ENCODE results near the gene DNAH9.

Gene DNAH9

GRCh38 chr17:11898526-11899235 is 300.4 kb downstream of the DNAH9 start:
- DNase-seq (ENCODE audit: insufficient read length) (no peak), FAIRE-seq (no peak)
- TF ChIP-seq POLR2AphosphoS5 (IDR thresholded peaks at IDR 0.05; ENCODE audit: low read depth, low read length) (no peak), TAF1 (IDR thresholded peaks at IDR 0.05; ENCODE audit: borderline replicate concordance, low read depth, low read length) (no peak)

DNA sequence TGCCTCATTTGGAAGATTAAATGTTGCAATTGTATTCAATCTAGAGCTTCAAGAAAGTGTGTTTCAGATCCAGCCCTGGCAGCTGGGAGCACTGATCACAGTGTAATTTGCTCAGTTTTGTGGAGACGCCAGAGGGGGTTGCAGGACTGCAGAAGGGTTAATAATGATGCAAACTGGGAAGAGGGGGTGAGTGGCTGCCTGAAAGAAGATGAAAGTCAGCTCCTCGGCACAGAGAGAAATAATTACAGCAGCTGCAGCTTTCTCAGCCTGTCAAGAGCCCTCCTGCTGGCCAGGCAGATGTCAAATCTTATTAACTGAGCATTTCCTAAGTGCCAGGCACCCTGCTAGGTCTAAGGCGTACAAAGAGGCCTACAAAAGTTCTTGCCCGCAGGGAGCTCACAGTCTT is 301.3 kb downstream of the DNAH9 start:
- DNase-seq (ENCODE audit: insufficient read length): no peak
- TF ChIP-seq TAF1 (IDR thresholded peaks at IDR 0.05; ENCODE audit: borderline replicate concordance, low read depth, low read length): no peak
- no peak for TF ChIP-seq POLR2A (IDR thresholded peaks at IDR 0.05; ENCODE audit: low read depth, low read length)
- no peak for TF ChIP-seq POLR2AphosphoS5 (IDR thresholded peaks at IDR 0.05; ENCODE audit: low read depth, low read length)

DNA sequence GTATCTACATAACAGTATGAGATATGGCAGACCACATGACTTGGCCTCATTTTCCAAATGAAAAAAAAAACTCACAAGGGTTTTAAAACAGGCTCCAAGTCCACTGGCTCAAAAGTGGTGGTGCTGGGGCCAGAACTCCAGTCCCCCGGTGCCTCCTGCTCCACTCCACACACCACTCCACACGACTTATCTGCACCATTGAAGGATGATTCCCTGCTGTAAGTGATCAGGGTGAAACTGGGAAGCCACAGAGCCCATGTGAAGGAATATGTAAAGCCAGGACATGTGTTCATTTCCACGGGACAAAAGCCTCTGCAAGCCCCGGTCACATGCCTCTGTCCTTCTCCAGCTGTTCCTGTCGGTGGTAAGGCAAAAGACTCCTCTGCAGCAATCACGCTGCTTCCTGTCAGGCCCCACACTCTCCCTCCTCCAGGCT is 301.8 kb downstream of the DNAH9 start:
- DNase-seq (ENCODE audit: insufficient read length): no peak
- no peak for FAIRE-seq
- TF ChIP-seq POLR2A (IDR thresholded peaks at IDR 0.05; ENCODE audit: low read depth, low read length): no peak
- no peak for TF ChIP-seq TAF1 (IDR thresholded peaks at IDR 0.05; ENCODE audit: borderline replicate concordance, low read depth, low read length)
- no peak for TF ChIP-seq POLR2AphosphoS5 (IDR thresholded peaks at IDR 0.05; ENCODE audit: low read depth, low read length)

More for the DNA sequence above, 301.3 kb downstream of the DNAH9 start:
- FAIRE-seq: no peak

DNA sequence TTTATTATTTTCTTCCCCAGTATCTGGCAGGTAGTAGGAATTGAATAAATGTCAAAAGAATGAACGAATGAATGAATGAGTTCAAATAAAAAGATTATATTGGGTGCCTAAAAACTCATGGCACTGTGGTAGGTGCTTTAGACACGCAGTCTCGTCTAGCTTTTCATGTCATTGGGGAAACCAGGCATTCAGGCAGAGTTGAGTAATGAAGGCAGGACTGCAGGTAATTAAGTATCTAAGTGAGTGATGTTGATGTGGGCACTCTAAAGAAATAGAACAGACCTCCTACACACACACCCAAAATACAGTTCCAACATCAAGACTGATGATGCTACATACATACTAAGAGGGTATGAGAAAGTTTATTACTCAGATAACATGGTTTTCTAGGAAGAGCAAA is 302.4 kb downstream of the DNAH9 start:
- DNase-seq (ENCODE audit: insufficient read length): no peak
- no peak for TF ChIP-seq POLR2A (IDR thresholded peaks at IDR 0.05; ENCODE audit: low read depth, low read length)
- no peak for TF ChIP-seq POLR2AphosphoS5 (IDR thresholded peaks at IDR 0.05; ENCODE audit: low read depth, low read length)
- no peak for TF ChIP-seq TAF1 (IDR thresholded peaks at IDR 0.05; ENCODE audit: borderline replicate concordance, low read depth, low read length)
- no peak for FAIRE-seq

DNA sequence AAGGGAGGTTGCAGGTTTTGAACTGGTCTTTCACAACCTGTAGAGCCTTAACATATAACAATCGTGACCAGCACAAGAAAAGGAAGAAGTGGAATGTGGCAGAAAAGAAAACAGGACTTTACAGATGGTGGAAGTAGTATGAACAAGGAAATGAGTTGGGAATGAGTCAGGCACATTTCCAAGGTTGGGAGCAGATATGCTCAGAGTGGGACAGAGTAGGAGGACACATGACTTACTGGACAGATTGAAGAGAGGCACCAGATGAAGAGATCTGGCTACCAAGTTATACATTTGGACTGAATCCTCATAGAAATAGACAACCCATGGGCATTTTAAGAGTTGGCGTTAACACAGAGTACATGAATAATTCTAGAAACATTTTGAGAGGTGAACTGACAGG is 303.7 kb downstream of the DNAH9 start:
- TF ChIP-seq TAF1 (IDR thresholded peaks at IDR 0.05; ENCODE audit: borderline replicate concordance, low read depth, low read length) (no peak), POLR2AphosphoS5 (IDR thresholded peaks at IDR 0.05; ENCODE audit: low read depth, low read length) (no peak), POLR2A (IDR thresholded peaks at IDR 0.05; ENCODE audit: low read depth, low read length) (no peak)
- FAIRE-seq: no peak
- DNase-seq (ENCODE audit: insufficient read length): no peak

GRCh38 chr17:11908711-11909146 is 310.5 kb downstream of the DNAH9 start:
- TF ChIP-seq POLR2A (IDR thresholded peaks at IDR 0.05; ENCODE audit: low read depth, low read length): no peak
- no peak for TF ChIP-seq POLR2AphosphoS5 (IDR thresholded peaks at IDR 0.05; ENCODE audit: low read depth, low read length)
- no peak for TF ChIP-seq TAF1 (IDR thresholded peaks at IDR 0.05; ENCODE audit: borderline replicate concordance, low read depth, low read length)
- FAIRE-seq: no peak
- DNase-seq (ENCODE audit: insufficient read length): no peak

- FAIRE-seq: no peak
Observed at GRCh38 chr17:11909348-11909747, 311.1 kb downstream of the DNAH9 start.

GRCh38 chr17:11916091-11916490 is 317.8 kb downstream of the DNAH9 start:
- FAIRE-seq: no peak

More at GRCh38 chr17:11909348-11909747, 311.1 kb downstream of the DNAH9 start:
- TF ChIP-seq POLR2A (IDR thresholded peaks at IDR 0.05; ENCODE audit: low read depth, low read length): no peak
- TF ChIP-seq POLR2AphosphoS5 (IDR thresholded peaks at IDR 0.05; ENCODE audit: low read depth, low read length): no peak
- TF ChIP-seq TAF1 (IDR thresholded peaks at IDR 0.05; ENCODE audit: borderline replicate concordance, low read depth, low read length): no peak
- no peak for DNase-seq (ENCODE audit: insufficient read length)

GRCh38 chr17:11917415-11917814 is 319.1 kb downstream of the DNAH9 start:
- TF ChIP-seq TAF1 (IDR thresholded peaks at IDR 0.05; ENCODE audit: borderline replicate concordance, low read depth, low read length) (no peak), POLR2A (IDR thresholded peaks at IDR 0.05; ENCODE audit: low read depth, low read length) (no peak), POLR2AphosphoS5 (IDR thresholded peaks at IDR 0.05; ENCODE audit: low read depth, low read length) (no peak)
- no peak for DNase-seq (ENCODE audit: insufficient read length)
- FAIRE-seq: no peak

More at GRCh38 chr17:11916091-11916490, 317.8 kb downstream of the DNAH9 start:
- TF ChIP-seq POLR2AphosphoS5 (IDR thresholded peaks at IDR 0.05; ENCODE audit: low read depth, low read length) (no peak), TAF1 (IDR thresholded peaks at IDR 0.05; ENCODE audit: borderline replicate concordance, low read depth, low read length) (no peak), POLR2A (IDR thresholded peaks at IDR 0.05; ENCODE audit: low read depth, low read length) (no peak)
- DNase-seq (ENCODE audit: insufficient read length): no peak

DNA sequence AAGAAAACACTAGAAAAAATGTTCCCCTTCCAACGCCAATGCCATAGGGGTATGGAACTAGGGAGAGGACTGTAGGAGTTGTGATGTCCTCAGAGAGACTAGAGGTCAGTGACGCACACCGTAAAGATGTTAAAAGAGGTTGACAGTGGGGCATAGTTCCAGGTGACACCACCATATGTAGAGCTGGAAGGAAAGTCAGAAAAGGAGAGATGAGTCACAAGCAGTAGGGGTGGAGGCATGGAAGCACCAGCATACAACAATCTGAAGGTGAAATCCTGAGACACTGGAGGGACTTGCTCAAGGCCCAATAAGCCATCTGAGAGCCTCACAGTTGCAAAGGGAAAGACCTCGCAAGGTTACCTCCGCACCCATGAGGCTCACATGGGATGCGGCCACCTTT is 323.0 kb downstream of the DNAH9 start:
- TF ChIP-seq TAF1 (IDR thresholded peaks at IDR 0.05; ENCODE audit: borderline replicate concordance, low read depth, low read length) (no peak), POLR2AphosphoS5 (IDR thresholded peaks at IDR 0.05; ENCODE audit: low read depth, low read length) (no peak), POLR2A (IDR thresholded peaks at IDR 0.05; ENCODE audit: low read depth, low read length) (no peak)
- FAIRE-seq: no peak

DNA sequence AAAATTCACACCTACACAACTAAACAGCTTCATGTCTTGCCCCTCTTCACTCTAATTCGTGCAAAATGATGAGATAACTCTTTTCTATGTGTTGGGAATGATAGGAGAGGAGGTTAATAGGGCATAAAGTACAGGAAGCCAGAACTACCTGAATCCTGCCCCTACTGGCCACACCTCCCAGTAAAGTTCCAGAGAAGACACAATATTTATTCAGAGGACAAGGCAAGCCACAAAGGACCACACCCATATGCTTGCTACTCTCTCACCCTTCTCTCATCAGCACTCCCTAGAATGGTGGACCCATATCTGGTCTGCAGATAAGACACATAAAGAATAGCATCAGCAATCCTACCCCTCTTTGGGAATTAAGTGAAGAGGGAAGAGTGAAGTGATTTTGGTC is 324.4 kb downstream of the DNAH9 start:
- DNase-seq (ENCODE audit: insufficient read length) (no peak), FAIRE-seq (no peak)
- TF ChIP-seq POLR2A (IDR thresholded peaks at IDR 0.05; ENCODE audit: low read depth, low read length) (no peak), POLR2AphosphoS5 (IDR thresholded peaks at IDR 0.05; ENCODE audit: low read depth, low read length) (no peak), TAF1 (IDR thresholded peaks at IDR 0.05; ENCODE audit: borderline replicate concordance, low read depth, low read length) (no peak)

More for the DNA sequence above, 323.0 kb downstream of the DNAH9 start:
- DNase-seq (ENCODE audit: insufficient read length): no peak

GRCh38 chr17:11924076-11924475 is 325.8 kb downstream of the DNAH9 start:
- FAIRE-seq: no peak

More at GRCh38 chr17:11924076-11924475, 325.8 kb downstream of the DNAH9 start:
- DNase-seq (ENCODE audit: insufficient read length): no peak
- TF ChIP-seq POLR2A (IDR thresholded peaks at IDR 0.05; ENCODE audit: low read depth, low read length): no peak
- no peak for TF ChIP-seq TAF1 (IDR thresholded peaks at IDR 0.05; ENCODE audit: borderline replicate concordance, low read depth, low read length)
- TF ChIP-seq POLR2AphosphoS5 (IDR thresholded peaks at IDR 0.05; ENCODE audit: low read depth, low read length): no peak
